ENCODE data around the gene POU3F2. TPM values are rescaled to one million over a fixed set of nuclear protein-coding genes. Genes with fewer than 3 reads are reported as not detected.

Gene POU3F2
- total and polyA plus RNA-seq, 9 of the 15 experiments (the other 6 are each of a cell fraction or from before 2014, with no cell fraction given) = 0.08 to 0.46 (median 0.36) TPM

DNA sequence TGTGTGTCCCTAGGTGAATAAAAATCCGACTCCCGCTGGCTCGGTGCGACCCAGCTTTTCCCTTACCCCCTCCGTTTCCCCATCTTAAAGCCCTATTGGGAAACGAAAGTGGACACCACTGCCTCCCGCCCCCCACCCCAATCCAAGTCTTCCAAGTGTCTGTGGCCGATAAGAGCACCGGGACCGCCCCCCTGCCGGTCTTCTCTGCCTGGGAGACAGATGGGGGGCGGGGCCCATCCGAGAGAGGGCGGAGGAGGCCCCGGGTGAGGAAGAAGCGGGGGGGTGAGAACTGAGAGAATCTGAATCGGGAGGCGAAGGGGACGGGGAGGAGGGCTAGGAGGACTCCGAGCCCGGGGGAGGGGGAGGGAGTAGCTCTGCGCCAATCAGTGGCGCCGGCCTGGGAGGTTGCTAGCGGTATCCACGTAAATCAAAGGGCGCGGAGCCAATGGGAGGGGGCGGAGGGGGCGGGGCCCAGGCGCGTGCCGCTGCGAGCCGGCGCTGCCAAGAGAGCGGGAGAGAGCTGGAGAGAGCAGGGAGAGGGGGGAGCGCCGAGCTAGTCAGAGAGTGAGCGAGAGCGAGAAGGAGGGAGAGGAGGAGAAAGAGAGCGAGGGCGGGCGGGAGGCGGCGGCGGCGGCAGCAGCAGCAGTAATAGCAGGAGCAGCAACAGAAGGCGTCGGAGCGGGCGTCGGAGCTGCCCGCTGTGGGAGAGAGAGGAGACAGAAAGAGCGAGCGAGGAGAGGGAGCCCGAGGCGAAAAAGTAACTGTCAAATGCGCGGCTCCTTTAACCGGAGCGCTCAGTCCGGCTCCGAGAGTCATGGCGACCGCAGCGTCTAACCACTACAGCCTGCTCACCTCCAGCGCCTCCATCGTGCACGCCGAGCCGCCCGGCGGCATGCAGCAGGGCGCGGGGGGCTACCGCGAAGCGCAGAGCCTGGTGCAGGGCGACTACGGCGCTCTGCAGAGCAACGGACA, at the start of gene POU3F2 (continued):
- TF ChIP-seq, protein P1, sequence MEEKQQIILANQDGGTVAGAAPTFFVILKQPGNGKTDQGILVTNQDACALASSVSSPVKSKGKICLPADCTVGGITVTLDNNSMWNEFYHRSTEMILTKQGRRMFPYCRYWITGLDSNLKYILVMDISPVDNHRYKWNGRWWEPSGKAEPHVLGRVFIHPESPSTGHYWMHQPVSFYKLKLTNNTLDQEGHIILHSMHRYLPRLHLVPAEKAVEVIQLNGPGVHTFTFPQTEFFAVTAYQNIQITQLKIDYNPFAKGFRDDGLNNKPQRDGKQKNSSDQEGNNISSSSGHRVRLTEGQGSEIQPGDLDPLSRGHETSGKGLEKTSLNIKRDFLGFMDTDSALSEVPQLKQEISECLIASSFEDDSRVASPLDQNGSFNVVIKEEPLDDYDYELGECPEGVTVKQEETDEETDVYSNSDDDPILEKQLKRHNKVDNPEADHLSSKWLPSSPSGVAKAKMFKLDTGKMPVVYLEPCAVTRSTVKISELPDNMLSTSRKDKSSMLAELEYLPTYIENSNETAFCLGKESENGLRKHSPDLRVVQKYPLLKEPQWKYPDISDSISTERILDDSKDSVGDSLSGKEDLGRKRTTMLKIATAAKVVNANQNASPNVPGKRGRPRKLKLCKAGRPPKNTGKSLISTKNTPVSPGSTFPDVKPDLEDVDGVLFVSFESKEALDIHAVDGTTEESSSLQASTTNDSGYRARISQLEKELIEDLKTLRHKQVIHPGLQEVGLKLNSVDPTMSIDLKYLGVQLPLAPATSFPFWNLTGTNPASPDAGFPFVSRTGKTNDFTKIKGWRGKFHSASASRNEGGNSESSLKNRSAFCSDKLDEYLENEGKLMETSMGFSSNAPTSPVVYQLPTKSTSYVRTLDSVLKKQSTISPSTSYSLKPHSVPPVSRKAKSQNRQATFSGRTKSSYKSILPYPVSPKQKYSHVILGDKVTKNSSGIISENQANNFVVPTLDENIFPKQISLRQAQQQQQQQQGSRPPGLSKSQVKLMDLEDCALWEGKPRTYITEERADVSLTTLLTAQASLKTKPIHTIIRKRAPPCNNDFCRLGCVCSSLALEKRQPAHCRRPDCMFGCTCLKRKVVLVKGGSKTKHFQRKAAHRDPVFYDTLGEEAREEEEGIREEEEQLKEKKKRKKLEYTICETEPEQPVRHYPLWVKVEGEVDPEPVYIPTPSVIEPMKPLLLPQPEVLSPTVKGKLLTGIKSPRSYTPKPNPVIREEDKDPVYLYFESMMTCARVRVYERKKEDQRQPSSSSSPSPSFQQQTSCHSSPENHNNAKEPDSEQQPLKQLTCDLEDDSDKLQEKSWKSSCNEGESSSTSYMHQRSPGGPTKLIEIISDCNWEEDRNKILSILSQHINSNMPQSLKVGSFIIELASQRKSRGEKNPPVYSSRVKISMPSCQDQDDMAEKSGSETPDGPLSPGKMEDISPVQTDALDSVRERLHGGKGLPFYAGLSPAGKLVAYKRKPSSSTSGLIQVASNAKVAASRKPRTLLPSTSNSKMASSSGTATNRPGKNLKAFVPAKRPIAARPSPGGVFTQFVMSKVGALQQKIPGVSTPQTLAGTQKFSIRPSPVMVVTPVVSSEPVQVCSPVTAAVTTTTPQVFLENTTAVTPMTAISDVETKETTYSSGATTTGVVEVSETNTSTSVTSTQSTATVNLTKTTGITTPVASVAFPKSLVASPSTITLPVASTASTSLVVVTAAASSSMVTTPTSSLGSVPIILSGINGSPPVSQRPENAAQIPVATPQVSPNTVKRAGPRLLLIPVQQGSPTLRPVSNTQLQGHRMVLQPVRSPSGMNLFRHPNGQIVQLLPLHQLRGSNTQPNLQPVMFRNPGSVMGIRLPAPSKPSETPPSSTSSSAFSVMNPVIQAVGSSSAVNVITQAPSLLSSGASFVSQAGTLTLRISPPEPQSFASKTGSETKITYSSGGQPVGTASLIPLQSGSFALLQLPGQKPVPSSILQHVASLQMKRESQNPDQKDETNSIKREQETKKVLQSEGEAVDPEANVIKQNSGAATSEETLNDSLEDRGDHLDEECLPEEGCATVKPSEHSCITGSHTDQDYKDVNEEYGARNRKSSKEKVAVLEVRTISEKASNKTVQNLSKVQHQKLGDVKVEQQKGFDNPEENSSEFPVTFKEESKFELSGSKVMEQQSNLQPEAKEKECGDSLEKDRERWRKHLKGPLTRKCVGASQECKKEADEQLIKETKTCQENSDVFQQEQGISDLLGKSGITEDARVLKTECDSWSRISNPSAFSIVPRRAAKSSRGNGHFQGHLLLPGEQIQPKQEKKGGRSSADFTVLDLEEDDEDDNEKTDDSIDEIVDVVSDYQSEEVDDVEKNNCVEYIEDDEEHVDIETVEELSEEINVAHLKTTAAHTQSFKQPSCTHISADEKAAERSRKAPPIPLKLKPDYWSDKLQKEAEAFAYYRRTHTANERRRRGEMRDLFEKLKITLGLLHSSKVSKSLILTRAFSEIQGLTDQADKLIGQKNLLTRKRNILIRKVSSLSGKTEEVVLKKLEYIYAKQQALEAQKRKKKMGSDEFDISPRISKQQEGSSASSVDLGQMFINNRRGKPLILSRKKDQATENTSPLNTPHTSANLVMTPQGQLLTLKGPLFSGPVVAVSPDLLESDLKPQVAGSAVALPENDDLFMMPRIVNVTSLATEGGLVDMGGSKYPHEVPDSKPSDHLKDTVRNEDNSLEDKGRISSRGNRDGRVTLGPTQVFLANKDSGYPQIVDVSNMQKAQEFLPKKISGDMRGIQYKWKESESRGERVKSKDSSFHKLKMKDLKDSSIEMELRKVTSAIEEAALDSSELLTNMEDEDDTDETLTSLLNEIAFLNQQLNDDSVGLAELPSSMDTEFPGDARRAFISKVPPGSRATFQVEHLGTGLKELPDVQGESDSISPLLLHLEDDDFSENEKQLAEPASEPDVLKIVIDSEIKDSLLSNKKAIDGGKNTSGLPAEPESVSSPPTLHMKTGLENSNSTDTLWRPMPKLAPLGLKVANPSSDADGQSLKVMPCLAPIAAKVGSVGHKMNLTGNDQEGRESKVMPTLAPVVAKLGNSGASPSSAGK (IDR thresholded peaks at IDR 0.05) = peak; percentile 87
- TF ChIP-seq PHB2 (IDR thresholded peaks at IDR 0.05; ENCODE audit: low read depth) (no peak), FOXJ3 (CRISPR knock-in tag; IDR thresholded peaks at IDR 0.05) (no peak), SIX5 (IDR thresholded peaks at IDR 0.05; ENCODE audit: borderline replicate concordance in 1 of 2, insufficient read depth in 1 of 2, low read depth in 1 of 2, low read length in 2 of 2) (no peak), DPF2 (IDR thresholded peaks at IDR 0.05) (peak; percentile 83), NFIC (IDR thresholded peaks at IDR 0.05) (peak; percentile 71), HDAC1 (IDR thresholded peaks at IDR 0.05) (peak in 1 of 2 experiments; percentile 56; a peak in 1 of 4 replicates), PHB (CRISPR knock-in tag; IDR thresholded peaks at IDR 0.05) (no peak), NR2C1 (IDR thresholded peaks at IDR 0.05) (no peak), NR2C1 (tag; IDR thresholded peaks at IDR 0.05) (no peak), MCM5 (IDR thresholded peaks at IDR 0.05; ENCODE audit: low read depth) (no peak)
- TF ChIP-seq, protein P2, sequence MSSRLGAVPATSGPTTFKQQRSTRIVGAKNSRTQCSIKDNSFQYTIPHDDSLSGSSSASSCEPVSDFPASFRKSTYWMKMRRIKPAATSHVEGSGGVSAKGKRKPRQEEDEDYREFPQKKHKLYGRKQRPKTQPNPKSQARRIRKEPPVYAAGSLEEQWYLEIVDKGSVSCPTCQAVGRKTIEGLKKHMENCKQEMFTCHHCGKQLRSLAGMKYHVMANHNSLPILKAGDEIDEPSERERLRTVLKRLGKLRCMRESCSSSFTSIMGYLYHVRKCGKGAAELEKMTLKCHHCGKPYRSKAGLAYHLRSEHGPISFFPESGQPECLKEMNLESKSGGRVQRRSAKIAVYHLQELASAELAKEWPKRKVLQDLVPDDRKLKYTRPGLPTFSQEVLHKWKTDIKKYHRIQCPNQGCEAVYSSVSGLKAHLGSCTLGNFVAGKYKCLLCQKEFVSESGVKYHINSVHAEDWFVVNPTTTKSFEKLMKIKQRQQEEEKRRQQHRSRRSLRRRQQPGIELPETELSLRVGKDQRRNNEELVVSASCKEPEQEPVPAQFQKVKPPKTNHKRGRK (tag; IDR thresholded peaks at IDR 0.05) = peak; percentile 44; the same call in 1 of the 2 replicates
- TF ChIP-seq, protein P3, sequence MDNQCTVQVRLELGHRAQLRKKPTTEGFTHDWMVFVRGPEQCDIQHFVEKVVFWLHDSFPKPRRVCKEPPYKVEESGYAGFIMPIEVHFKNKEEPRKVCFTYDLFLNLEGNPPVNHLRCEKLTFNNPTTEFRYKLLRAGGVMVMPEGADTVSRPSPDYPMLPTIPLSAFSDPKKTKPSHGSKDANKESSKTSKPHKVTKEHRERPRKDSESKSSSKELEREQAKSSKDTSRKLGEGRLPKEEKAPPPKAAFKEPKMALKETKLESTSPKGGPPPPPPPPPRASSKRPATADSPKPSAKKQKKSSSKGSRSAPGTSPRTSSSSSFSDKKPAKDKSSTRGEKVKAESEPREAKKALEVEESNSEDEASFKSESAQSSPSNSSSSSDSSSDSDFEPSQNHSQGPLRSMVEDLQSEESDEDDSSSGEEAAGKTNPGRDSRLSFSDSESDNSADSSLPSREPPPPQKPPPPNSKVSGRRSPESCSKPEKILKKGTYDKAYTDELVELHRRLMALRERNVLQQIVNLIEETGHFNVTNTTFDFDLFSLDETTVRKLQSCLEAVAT (IDR thresholded peaks at IDR 0.05) = peak; percentile 40 to 98; a peak in 2 of 4 replicates
